Measurements from ENCODE around the gene BBS1.
"Not testable (repeated sequence)": the region's sequence is repeated elsewhere in the genome, so short reads cannot be mapped to it uniquely, and the experiment has no call there.

Gene BBS1

DNA sequence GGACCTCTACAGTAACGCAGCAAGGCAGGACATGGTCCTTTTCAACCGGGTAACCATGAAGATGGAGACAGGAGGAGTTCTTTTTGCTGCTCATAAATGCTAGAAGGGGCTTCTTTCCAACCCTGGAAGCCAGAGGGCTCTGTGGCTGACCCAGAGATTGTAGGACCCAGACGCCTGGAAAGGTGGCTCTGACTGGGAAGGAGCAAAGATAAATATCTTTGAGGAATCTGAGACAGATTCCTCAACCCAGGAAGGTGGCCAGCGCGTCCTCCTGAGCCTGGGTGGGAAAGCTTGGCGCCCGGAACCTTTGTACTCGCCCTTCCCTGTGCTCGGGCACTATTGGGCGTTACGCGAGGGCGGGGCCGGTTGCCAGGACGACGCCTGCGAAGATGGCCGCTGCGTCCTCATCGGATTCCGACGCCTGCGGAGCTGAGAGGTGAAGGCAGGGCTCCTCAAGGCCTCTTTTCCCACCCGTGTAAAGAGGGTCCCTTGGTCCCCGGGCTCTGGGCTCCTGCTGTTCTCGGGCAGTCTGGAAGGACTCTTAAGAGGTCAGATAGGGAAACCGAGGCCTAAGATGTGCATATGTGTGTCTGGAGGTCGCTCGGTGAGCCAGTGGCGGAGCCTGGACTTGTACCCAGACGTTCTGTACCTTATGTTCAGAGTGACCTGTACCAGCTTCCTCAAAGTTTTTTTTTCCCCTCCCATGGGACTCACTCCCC is at the start of gene BBS1:
Gene BBS1, plus strand, starts transcription at position 365 of the 719 bp plus-strand sequence. Its CDS starts 25 bp downstream, at position 390.
- peak; percentile 71 for DNase-seq

DNA sequence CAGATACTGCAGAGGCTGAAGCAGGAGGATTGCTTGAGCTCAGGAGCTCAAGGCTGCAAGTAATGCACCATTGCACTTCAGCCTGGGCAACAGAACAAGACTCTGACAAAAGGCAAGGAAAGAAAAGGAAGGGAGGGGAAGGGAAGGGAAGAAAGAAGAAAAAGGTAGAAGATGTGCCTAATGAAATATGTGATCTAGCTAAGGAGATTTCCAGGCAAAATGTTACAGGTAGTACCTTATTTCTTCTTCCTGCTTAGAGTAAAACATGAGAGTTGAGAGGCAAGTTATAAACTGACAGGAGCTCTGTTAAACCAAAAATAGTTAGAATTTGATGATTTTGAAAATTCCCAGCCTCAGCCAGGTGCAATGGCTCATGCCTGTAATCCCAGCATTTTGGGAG is 48.4 kb upstream of the BBS1 start:
- DNase-seq: no peak

- DNase-seq: no peak
These were observed 47.5 kb upstream of the BBS1 start for GRCh38 chr11:66462911-66463310.

- not testable (repeated sequence) for DNase-seq
These were observed 46.3 kb upstream of the BBS1 start for GRCh38 chr11:66464116-66464515.

- DNase-seq: no peak
These were observed 45.5 kb upstream of the BBS1 start for GRCh38 chr11:66464916-66465315.

DNA sequence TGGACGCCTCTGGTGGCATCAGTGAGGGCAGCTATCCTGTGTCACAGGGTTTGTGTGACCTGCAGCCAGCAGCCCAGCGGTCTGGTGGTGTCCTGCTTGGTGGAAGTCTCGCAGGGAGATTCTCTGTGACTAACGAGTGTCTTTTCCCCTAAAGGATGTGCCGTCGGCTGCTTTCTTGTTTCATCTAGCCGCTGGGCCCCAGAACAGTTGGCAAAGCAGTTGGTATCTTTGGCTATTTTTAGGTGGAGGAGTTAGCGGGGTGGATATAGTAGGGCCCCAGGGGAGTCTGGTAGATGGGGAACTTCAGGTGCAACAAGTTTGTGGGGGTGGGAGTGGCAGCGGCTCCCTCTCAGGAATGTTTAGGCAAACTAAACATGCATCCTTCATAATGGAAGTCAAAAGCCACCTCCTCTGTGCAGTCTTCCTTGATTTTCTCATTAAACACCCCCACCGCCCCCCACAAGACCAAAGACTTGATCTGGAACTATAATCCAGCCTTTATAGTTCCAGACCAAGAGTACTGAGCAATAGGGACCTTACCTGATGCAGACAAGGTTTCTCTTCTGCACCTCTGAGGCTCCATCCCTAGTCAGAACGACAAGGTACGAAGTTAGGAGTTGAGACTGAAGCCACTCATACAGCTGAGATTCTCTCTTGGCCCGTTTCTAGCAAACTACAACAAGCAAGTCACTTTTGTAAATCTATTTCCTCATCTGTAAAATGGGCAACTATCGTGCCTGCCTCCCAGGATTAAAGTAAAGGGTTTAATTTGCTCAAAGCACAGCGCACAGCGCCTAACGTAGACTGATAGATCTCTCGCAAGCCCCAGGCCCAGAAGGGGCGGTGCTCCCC is 44.8 kb upstream of the BBS1 start:
- no peak for DNase-seq

DNA sequence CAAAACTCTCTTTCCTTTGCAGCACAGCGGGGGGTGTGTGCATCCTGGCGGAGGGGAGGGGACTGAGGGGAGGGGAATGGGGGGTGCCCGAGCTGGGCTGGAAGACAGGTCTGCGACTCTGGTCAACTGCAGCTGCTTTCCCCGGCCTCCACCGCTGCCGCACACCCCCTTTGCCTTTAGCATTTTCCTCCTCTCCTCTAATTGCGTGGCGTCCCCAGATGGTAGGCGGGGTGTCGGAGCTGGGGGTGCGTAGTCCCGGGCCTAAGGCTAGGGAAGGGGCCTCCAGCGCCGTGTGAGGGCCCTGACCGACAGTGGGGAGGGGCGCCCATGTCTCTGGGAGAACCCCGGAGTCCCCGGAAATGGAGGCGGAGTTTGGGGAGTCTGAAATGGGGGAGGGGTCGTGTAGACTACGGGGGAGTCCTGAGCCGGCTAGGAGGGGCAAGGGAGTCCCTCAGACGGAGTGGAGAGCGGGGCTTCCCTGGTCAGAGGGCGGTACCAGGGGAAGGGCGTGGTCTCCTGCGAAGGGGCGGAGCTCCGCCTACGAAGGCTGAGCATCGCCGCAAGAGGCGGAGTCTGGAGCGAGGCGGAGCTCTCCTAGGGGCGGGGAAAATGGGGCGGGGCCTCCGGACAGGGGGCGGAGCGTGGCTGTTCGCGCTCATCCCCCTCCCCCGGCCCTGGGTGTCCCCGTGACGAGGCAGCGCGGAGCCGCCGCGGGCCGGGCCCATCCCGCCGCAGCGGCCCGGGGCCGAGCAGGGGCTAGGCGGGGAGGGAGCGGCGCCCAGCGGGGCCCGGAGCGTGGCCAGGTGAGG is 44.0 kb upstream of the BBS1 start, which contains the start of gene PELI3:
Gene PELI3, plus strand, starts transcription at position 681 of the 809 bp plus-strand sequence. CDS start 1,224 bp downstream, outside the sequence.
- peak; percentile 89 for DNase-seq

- DNase-seq: no peak
These were observed 43.3 kb upstream of the BBS1 start for GRCh38 chr11:66467034-66467659.

- peak; percentile 27 for DNase-seq
These were observed 42.7 kb upstream of the BBS1 start for GRCh38 chr11:66467756-66468155.

GRCh38 chr11:66468691-66469090 is 41.7 kb upstream of the BBS1 start:
- no peak for DNase-seq

- no peak for DNase-seq
These were observed 41.0 kb upstream of the BBS1 start for GRCh38 chr11:66469441-66469840.

DNA sequence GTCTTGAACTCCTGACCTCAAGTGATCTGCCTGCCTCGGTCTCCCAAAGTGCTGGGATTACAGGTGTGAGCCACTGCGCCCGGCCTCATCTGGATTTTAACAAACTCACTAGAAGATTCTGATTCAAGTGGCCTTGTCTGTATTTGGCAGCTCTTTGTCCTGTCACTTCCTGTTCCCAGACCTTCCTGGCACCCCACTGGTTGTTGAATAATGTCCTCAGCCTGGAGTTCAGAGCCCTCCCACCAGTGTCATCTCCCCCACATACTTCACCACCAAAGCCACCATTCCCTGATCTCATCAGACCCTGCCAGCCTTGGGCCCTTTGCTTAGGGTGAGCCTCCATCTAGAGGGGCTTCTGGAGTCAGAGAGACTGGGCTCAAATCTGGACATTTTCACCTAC is 40.4 kb upstream of the BBS1 start:
- no peak for DNase-seq

DNA sequence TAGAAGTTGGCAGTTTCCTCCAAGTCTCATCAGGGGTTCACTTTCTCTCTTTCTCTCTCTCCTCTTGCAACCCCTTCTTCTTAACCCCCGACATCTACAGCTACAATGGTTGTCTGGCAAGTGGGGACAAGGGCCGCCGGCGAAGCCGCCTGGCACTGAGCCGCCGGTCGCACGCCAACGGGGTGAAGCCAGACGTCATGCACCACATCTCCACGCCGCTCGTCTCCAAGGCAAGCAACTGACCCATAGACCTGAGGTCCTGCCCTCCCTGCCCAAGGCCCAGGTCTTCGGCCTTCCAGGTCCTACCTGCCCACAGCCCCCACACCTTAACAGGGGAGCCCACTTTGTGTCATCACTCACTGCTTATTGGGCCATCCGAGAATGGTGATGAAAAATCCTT is 39.3 kb upstream of the BBS1 start:
- DNase-seq: no peak

DNA sequence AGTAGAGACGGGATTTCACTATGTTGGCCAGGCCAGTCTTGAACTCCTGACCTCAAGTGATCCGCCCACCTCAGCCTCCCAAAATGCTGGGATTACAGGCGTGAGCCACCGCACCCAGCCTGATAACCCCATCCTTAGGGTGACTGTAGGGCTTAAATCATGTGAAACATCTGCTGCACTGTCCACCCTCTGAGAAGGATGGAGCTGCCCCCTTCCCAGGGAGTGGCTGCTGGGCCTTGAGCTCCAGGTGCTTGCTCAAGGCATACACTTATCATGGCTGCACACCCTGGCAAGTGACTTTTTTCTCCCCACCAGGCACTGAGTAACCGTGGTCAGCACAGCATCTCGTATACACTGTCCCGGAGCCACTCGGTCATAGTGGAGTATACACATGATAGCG is 38.4 kb upstream of the BBS1 start:
- DNase-seq: no peak

DNA sequence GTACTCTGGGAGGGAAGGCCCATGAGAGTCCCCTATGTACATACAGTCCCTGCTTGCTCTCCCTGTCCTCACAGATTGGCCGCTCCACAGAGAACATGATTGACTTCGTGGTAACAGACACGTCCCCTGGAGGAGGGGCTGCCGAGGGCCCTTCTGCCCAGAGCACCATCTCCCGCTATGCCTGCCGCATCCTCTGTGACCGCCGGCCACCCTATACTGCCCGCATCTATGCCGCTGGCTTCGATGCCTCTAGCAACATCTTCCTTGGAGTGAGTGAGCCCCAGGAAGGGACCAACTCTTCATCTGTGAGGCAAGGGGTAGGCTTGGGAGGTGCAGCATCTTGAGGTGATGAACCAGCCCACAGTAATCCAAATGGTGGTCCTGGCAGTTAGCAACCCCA is 37.3 kb upstream of the BBS1 start:
- no peak for DNase-seq

GRCh38 chr11:66473608-66474515 is 36.6 kb upstream of the BBS1 start:
- no peak for DNase-seq

GRCh38 chr11:66475349-66476172 is 34.9 kb upstream of the BBS1 start:
- no peak for DNase-seq

GRCh38 chr11:66476173-66476840 is 34.1 kb upstream of the BBS1 start:
- DNase-seq: no peak

DNA sequence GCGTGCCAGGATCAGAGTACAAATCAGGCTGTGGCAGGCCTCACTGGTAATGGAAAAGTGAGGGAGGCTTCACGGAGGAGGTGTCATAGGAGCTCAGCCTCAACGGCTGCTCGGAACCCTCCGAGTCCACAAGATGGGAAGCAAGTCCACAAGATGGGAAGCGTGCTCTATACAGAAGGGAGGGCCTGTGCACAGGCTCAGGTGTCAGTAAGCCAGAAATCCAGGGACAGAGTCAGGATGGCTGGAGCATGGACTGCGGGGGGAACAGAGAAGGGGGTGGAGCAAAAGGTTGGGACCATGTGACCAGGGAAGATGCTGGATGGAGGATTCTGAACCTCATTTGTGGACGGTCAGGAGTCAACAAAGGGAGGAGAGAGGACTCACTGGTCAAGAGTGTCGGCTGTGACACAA is 33.6 kb upstream of the BBS1 start:
- DNase-seq: no peak

All from CD4-positive, alpha-beta T cell treated with Interleukin-4 for 4 hours (primary cell).